Ishikawa (cell line): ENCODE measurements around the gene GOLGA1.
A peak's percentile ranks its signal among the peaks of the same experiment; 100 is the strongest.

Source experiments
- CEBPB ChIP-seq: IDR thresholded peaks from 2 replicates; pipeline ENCODE4 v1.6.1; 2012
- CREB1 ChIP-seq: IDR thresholded peaks from 2 replicates; pipeline ENCODE4 v1.6.1; 2012; ENCODE audit warnings: low read depth
- EGR1 ChIP-seq: IDR thresholded peaks from 2 replicates; pipeline ENCODE4 v1.6.1; 2012
- EP300 ChIP-seq: IDR thresholded peaks from 2 replicates; pipeline ENCODE4 v1.6.1; 2012; ENCODE audit warnings: borderline replicate concordance
- FOXM1 ChIP-seq: IDR thresholded peaks from 2 replicates; pipeline ENCODE4 v1.6.1; 2012; ENCODE audit warnings: low read depth, borderline replicate concordance
- MAX ChIP-seq: IDR thresholded peaks from 2 replicates; pipeline ENCODE4 v1.6.1; 2012
- NFIC ChIP-seq: IDR thresholded peaks from 2 replicates; pipeline ENCODE4 v1.6.1; 2012
- RAD21 ChIP-seq: IDR thresholded peaks from 2 replicates; pipeline ENCODE4 v1.6.1; 2012; ENCODE audit warnings: low read depth
- REST ChIP-seq: IDR thresholded peaks from 2 replicates; pipeline ENCODE4 v1.6.1; 2012; ENCODE audit warnings: low read depth, mild to moderate bottlenecking
- TAF1 ChIP-seq: IDR thresholded peaks from 2 replicates; pipeline ENCODE4 v1.6.1; 2012; ENCODE audit warnings: low read depth, mild to moderate bottlenecking
- TCF12 ChIP-seq: IDR thresholded peaks from 2 replicates; pipeline ENCODE4 v1.6.1; 2012; ENCODE audit warnings: low read depth
- TEAD4 ChIP-seq: IDR thresholded peaks from 2 replicates; pipeline ENCODE4 v1.6.1; 2012
- USF1 ChIP-seq: IDR thresholded peaks from 2 replicates; pipeline ENCODE4 v1.6.1; 2012
- YY1 ChIP-seq: IDR thresholded peaks from 2 replicates; pipeline ENCODE4 v1.6.1; 2012; ENCODE audit warnings: low read depth
- ZBTB7A ChIP-seq: IDR thresholded peaks from 2 replicates; pipeline ENCODE4 v1.6.1; 2012; ENCODE audit warnings: low read depth

GOLGA1 gene

GRCh38 chr9:124855944-124856765 lies 84.7 kb downstream of the GOLGA1 start:
- TF ChIP-seq RAD21 (peak; percentile 33; the same call in 1 of the 2 replicates), CEBPB (no peak), EGR1 (no peak), TCF12 (no peak), REST (no peak), CREB1 (no peak), EP300 (peak; percentile 26; the same call in 1 of the 2 replicates), NFIC (no peak), ZBTB7A (no peak), FOXM1 (no peak)

GRCh38 chr9:124855566-124855943 lies 85.3 kb downstream of the GOLGA1 start:
- no peak for TF ChIP-seq RAD21

GRCh38 chr9:124854822-124855221 lies 86.1 kb downstream of the GOLGA1 start:
- TF ChIP-seq TCF12 = no peak
- no peak for TF ChIP-seq CEBPB
- no peak for TF ChIP-seq ZBTB7A
- no peak for TF ChIP-seq EP300
- TF ChIP-seq TAF1 = no peak
- no peak for TF ChIP-seq REST
- TF ChIP-seq MAX = no peak
- no peak for TF ChIP-seq YY1
- TF ChIP-seq RAD21 = no peak
- no peak for TF ChIP-seq CREB1
- TF ChIP-seq EGR1 = no peak
- no peak for TF ChIP-seq USF1
- no peak for TF ChIP-seq NFIC
- TF ChIP-seq FOXM1 = no peak

GRCh38 chr9:124854161-124854560 lies 86.7 kb downstream of the GOLGA1 start:
- TF ChIP-seq CREB1 (no peak), FOXM1 (no peak), TEAD4 (no peak), REST (no peak), USF1 (no peak), EP300 (no peak), TAF1 (no peak), TCF12 (no peak)

GRCh38 chr9:124853605-124854143 lies 87.2 kb downstream of the GOLGA1 start:
- TF ChIP-seq ZBTB7A (no peak), RAD21 (no peak), CEBPB (no peak), MAX (no peak), USF1 (no peak)
